Natural killer cell (primary cell): Measurements from ENCODE around the gene TUBGCP6. TPM values are rescaled to one million over a fixed set of nuclear protein-coding genes. Genes with fewer than 3 reads are reported as not detected.

Experiments used
- ATAC-seq, 3 donors: fragments of 150-1000 bp in 2 of 3; fragments of 200-7000 bp in 1 of 3; cut with Tn5 transposase; 1 replicate in 1 of 3; 2 replicates in 2 of 3; pipeline ENCODE4 v1.10.0; 2021; ENCODE audit warnings: mild to moderate bottlenecking in 2 of 3, moderate library complexity in 2 of 3
- DNase-seq, 2 donors: peaks; one replicate each; pipeline versions ENCODE4 v3.0.0 to v3.0.0-alpha.2; 2013 to 2021; ENCODE audit warnings: mixed read lengths in 1 of 2
- H3K27ac ChIP-seq: one replicate; pipeline ENCODE4 v1.5.1; 2013; ENCODE audit warnings: mild to moderate bottlenecking, low read length
- H3K27me3 ChIP-seq: one replicate; pipeline ENCODE4 v1.6.1; 2013; ENCODE audit warnings: low read length; ENCODE audit not compliant: control insufficient read depth, insufficient read depth
- H3K36me3 ChIP-seq: one replicate; pipeline ENCODE4 v1.6.1; 2013; ENCODE audit warnings: low read length; ENCODE audit not compliant: control insufficient read depth, insufficient read depth
- H3K4me1 ChIP-seq: one replicate; pipeline ENCODE4 v1.6.1; 2013; ENCODE audit warnings: low read length; ENCODE audit not compliant: control insufficient read depth, insufficient read depth
- H3K4me3 ChIP-seq: one replicate; pipeline ENCODE4 v1.5.1; 2013; ENCODE audit warnings: low read length
- H3K9me3 ChIP-seq: one replicate; pipeline ENCODE4 v1.6.1; 2013; ENCODE audit warnings: low read length; ENCODE audit not compliant: control insufficient read depth, insufficient read depth
- H3K27ac Mint-ChIP-seq, 2 donors: one replicate each; pipeline ENCODE4 v1.8.0; 2022; ENCODE audit warnings: mild to moderate bottlenecking in 2 of 2, mixed read lengths in 2 of 2, moderate library complexity in 1 of 2
- H3K27me3 Mint-ChIP-seq, 2 donors: one replicate each; pipeline ENCODE4 v1.8.0; 2022; ENCODE audit warnings: low read depth in 2 of 2, mixed read lengths in 2 of 2
- H3K36me3 Mint-ChIP-seq: one replicate; pipeline ENCODE4 v1.8.0; 2022; ENCODE audit warnings: mixed read lengths
- H3K4me1 Mint-ChIP-seq, 2 donors: one replicate each; pipeline ENCODE4 v1.8.0; 2022; ENCODE audit warnings: mixed read lengths in 2 of 2
- H3K4me3 Mint-ChIP-seq: one replicate; pipeline ENCODE4 v1.8.0; 2022; ENCODE audit warnings: mild to moderate bottlenecking, moderate library complexity, mixed read lengths
- H3K9me3 Mint-ChIP-seq, 2 donors: one replicate each; pipeline ENCODE4 v1.8.0; 2022; ENCODE audit warnings: mixed read lengths in 2 of 2
- WGBS: methylation state at CpG from one replicate; pipeline ENCODE4 v1.1.7; 2013; ENCODE audit warnings: missing lambda C conversion rate; ENCODE audit not compliant: insufficient coverage; 5-methylcytosine and 5-hydroxymethylcytosine counted together
- intact Hi-C: fragments of 100-400 bp; cut with micrococcal nuclease; formaldehyde crosslinking; loops from one replicate; pipeline ENCODE4 v1.14.2; 2022
- total RNA-seq, 4 donors: library from RNA; stranded (reverse); fragments of 120-200 nt in 1 of 4; gene quantifications; one replicate each; pipeline versions ENCODE4 v1.2.3 to v1.2.4, GENCODE V29; 2013 to 2022
- TF ChIP-seq, protein P1 (sequence below): fragments of 200-600 bp; IDR thresholded peaks from one replicate; pipeline ENCODE4 v1.8.0; 2022; ENCODE audit warnings: antibody characterized with exemption

The TUBGCP6 gene
- total RNA-seq, 3 donors from 2014 or later (not counting 1 experiment from before 2014, with no cell fraction given): 105 to 126 (median 118) TPM

DNA sequence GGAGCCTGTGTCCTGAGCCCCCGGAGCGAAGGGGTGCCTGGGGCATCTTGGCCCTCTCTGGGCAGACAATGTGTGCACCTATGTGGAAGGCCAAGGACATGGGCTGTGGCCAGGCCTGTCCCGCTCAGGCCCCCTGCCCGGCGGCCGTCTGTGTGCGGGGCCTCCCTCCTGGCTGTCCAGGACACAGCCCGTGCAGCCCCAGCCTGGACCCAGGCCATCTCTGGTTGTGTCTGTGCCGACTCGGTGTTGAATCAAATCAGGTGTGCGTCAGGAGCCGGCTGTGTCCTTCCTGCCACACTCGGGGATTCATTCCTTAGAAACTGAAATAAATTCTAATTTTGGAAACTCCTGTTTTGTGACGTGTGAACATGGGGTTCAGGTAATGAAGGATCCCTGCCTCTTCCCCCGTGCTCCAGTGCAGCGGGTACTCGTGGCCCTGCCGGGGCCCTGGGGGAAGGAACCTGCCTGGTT, 45.5 kb downstream of the TUBGCP6 start:
- Mint-ChIP-seq H3K27me3 (no peaks in the 10 kb centered on the region), H3K4me1 (peaks cover 14 to 22% of the 10 kb centered on the region in 2 donors), H3K9me3 (no peaks in the 10 kb centered on the region), H3K36me3 (no peaks in the 10 kb centered on the region), H3K27ac (peak overlapping the region; percentile 46 to 65), H3K4me3 (peak overlapping the region; percentile 60)
- intact Hi-C loops: no loop called here
- H3K4me1 ChIP-seq: peaks cover 24% of the 10 kb centered on the region
- ATAC-seq: no peak
- no peak for DNase-seq
- H3K9me3 ChIP-seq: no peaks in the 10 kb centered on the region
- H3K4me3 ChIP-seq: no peak overlapping the region
- H3K36me3 ChIP-seq: peaks cover 30% of the 10 kb centered on the region
- H3K27ac ChIP-seq: peak overlapping the region; percentile 59
- 90% methylated on average over 18 of the region's 18 CpGs for whole genome bisulfite sequencing
- TF ChIP-seq, protein P1, sequence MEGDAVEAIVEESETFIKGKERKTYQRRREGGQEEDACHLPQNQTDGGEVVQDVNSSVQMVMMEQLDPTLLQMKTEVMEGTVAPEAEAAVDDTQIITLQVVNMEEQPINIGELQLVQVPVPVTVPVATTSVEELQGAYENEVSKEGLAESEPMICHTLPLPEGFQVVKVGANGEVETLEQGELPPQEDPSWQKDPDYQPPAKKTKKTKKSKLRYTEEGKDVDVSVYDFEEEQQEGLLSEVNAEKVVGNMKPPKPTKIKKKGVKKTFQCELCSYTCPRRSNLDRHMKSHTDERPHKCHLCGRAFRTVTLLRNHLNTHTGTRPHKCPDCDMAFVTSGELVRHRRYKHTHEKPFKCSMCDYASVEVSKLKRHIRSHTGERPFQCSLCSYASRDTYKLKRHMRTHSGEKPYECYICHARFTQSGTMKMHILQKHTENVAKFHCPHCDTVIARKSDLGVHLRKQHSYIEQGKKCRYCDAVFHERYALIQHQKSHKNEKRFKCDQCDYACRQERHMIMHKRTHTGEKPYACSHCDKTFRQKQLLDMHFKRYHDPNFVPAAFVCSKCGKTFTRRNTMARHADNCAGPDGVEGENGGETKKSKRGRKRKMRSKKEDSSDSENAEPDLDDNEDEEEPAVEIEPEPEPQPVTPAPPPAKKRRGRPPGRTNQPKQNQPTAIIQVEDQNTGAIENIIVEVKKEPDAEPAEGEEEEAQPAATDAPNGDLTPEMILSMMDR: no peak
- H3K27me3 ChIP-seq: no peaks in the 10 kb centered on the region

DNA sequence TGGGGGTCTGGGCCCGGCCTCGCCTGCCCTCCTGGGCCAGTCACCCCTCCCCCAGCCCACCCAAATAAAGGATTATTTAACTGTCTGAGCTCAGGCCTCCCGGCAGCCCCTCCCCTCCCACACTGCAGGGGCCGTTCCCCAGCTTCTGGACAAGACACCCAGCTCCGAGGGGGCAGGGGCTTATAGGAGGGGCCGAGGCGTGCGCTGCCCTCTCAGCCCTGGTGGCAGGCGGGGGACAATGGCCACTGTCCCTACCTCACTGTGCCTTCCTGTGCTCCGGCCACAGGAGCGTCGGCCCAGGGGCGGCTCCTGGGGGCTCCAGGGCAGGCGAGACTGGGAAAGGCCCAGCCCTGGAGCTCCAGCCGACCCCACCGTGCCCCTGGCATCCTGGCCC, 46.2 kb downstream of the TUBGCP6 start:
- Mint-ChIP-seq H3K27ac (no peak overlapping the region), H3K9me3 (no peaks in the 10 kb centered on the region), H3K27me3 (no peaks in the 10 kb centered on the region), H3K4me1 (peaks cover 12 to 18% of the 10 kb centered on the region in 2 donors), H3K4me3 (peak overlapping the region; percentile 53), H3K36me3 (no peaks in the 10 kb centered on the region)
- DNase-seq: no peak
- Histone ChIP-seq H3K4me1 (peaks cover 31% of the 10 kb centered on the region), H3K27me3 (no peaks in the 10 kb centered on the region), H3K4me3 (no peak overlapping the region), H3K27ac (no peak overlapping the region), H3K36me3 (peaks cover 37% of the 10 kb centered on the region), H3K9me3 (no peaks in the 10 kb centered on the region)
- intact Hi-C loops: no loop called here
- TF ChIP-seq, protein P1: no peak
- ATAC-seq: no peak
- 95% methylated on average over 16 of the region's 16 CpGs for WGBS

DNA sequence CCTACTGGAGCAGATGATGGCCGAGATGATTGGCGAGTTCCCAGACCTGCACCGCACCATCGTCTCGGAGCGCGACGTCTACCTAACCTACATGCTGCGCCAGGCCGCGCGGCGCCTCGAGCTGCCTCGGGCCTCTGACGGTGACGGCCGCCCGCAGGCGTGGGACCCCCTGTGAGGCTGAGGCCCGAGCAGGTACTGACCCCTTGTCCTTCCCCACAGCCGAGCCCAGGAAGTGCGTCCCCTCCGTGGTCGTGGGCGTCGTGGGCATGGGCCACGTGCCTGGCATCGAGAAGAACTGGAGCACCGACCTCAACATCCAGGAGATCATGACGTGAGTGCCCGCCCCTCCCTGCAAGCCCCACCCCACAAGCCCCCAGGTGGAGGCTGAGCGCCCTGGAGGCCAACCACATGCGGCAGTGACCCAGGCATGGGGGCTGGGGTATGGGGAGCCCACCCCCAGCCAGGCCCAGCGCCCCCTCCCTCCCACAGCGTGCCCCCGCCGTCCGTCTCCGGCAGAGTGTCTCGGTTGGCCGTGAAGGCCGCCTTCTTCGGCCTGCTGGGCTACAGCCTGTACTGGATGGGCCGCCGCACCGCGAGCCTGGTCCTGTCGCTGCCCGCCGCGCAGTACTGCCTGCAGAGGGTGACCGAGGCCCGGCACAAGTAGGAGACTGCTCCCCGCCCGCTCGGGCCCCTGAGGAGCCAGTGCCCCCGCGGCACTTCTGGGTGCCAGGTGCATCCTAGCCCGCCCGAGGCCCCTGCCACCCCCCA, 46.8 kb downstream of the TUBGCP6 start:
- DNase-seq: no peak
- Mint-ChIP-seq H3K36me3 (no peaks in the 10 kb centered on the region), H3K27ac (no peak overlapping the region), H3K4me3 (no peak overlapping the region), H3K4me1 (peaks cover 7 to 17% of the 10 kb centered on the region in 2 donors), H3K9me3 (no peaks in the 10 kb centered on the region), H3K27me3 (no peaks in the 10 kb centered on the region)
- TF ChIP-seq, protein P1: no peak
- peaks cover 37% of the 10 kb centered on the region for H3K4me1 ChIP-seq
- no peaks in the 10 kb centered on the region for H3K27me3 ChIP-seq
- H3K9me3 ChIP-seq: no peaks in the 10 kb centered on the region
- peaks cover 40% of the 10 kb centered on the region for H3K36me3 ChIP-seq
- H3K4me3 ChIP-seq: no peak overlapping the region
- intact Hi-C loops: no loop called here
- no peak for ATAC-seq
- 90% methylated on average over 58 of the region's 61 CpGs for WGBS
- no peak overlapping the region for H3K27ac ChIP-seq
